Ovary (tissue), 9 donors: ENCODE data around the gene NR1H2. TPM values are rescaled to one million over a fixed set of nuclear protein-coding genes. Genes with fewer than 3 reads are reported as not detected.

Experiments
- DNase-seq, 5 donors: peaks; one replicate each; pipeline ENCODE4 v3.0.0-alpha.2; 2019 to 2020
- H3K27ac ChIP-seq, 2 donors: fragments of 200-600 bp; one replicate each; pipeline versions ENCODE4 v1.5.1 to v1.8.0; 2019 to 2022
- H3K27me3 ChIP-seq: fragments of 200-600 bp; one replicate; pipeline ENCODE4 v1.8.0; 2022
- H3K36me3 ChIP-seq: fragments of 200-600 bp; sonication (generic); one replicate; pipeline ENCODE4 v1.5.1; 2019
- H3K4me1 ChIP-seq: one replicate; pipeline ENCODE4 v1.8.1; 2013; ENCODE audit warnings: mild to moderate bottlenecking, moderate library complexity; ENCODE audit not compliant: insufficient read depth
- H3K4me3 ChIP-seq: fragments of 200-600 bp; sonication (generic); one replicate; pipeline ENCODE4 v1.5.1; 2017
- H3K9me3 ChIP-seq, 2 donors: fragments of 200-600 bp in 1 of 2; sonication (generic) in 1 of 2; one replicate each; pipeline versions ENCODE4 v1.5.1 to v1.8.1; 2013 to 2019; ENCODE audit warnings: mild to moderate bottlenecking in 1 of 2, moderate library complexity in 1 of 2
- CTCF ChIP-seq, 3 donors: fragments of 450-650 bp in 2 of 3; fragments of 200-600 bp in 1 of 3; IDR thresholded peaks; one replicate each; pipeline versions ENCODE4 v1.5.1 to v1.8.0; 2016 to 2022; ENCODE audit warnings: antibody characterized with exemption in 3 of 3, mild to moderate bottlenecking in 1 of 3
- EP300 ChIP-seq: sonication (generic); formaldehyde crosslinking; IDR thresholded peaks from one replicate; pipeline ENCODE4 v1.6.1; 2017; ENCODE audit warnings: antibody characterized with exemption
- POLR2A ChIP-seq: fragments of 450-650 bp; IDR thresholded peaks from one replicate; pipeline ENCODE4 v1.6.1; 2017; ENCODE audit warnings: antibody characterized with exemption, mild to moderate bottlenecking, moderate library complexity
- WGBS, 3 donors: extraction: QIAGEN DNeasy Blood & Tissue Kit in 1 of 3; methylation state at CpG; one replicate each; pipeline versions ENCODE4 v1.1.5 to v1.1.7; 2013 to 2017; 5-methylcytosine and 5-hydroxymethylcytosine counted together
- intact Hi-C, 4 donors: fragments of 100-400 bp; cut with DNase I; formaldehyde crosslinking; loops; one replicate each; pipeline versions ENCODE4 v1.11.0 to v1.15.1; 2022 to 2023
- polyA plus RNA-seq, 2 donors: library from polyadenylated mRNA; stranded (reverse); fragments of 200-250 nt in 1 of 2; fragments of 350-450 nt in 1 of 2; fragmentation: Illumina TruSeq in 1 of 2; extraction: RNeasy Lipid Tissue Mini Kit (QIAGEN cat#74804) in 1 of 2; gene quantifications; one replicate each; pipeline ENCODE4 v1.2.3, GENCODE V29; 2013 to 2014
- total RNA-seq, 7 donors: library from RNA; depleted of rRNA in 2 of 7; stranded (reverse); fragments of >200 nt in 2 of 7; fragmentation: NEBNext Ultra II Directional in 3 of 7; extraction: Animal tissue kit (Norgen Biotek cat#: 25700) in 3 of 7; gene quantifications; one replicate each; pipeline versions ENCODE4 v1.1.0 to v1.2.4, GENCODE V29; 2016 to 2023
- donor health status: DM: no; HTN: no; CAD: no; lungs with moderate emphysema.
- donor health status: DM: no; HTN: no; CAD: no.
- donor health status: Bipolar disorder and iron deficiency.
- donor health status: DM: yes; HTN: yes; CAD: no.
- donor health status: DM: no; HTN: no; CAD: no.
- donor health status: DM: yes; HTN: yes; CAD: no.

The NR1H2 gene
- total and polyA plus RNA-seq, 9 donors = 11.5 to 84.2 (median 62.3) TPM

- 86 to 94% (median 92%) methylated on average over 19 of the region's 19 CpGs for WGBS, 3 donors
- no peak for TF ChIP-seq EP300
- TF ChIP-seq POLR2A = no peak
- no peak for TF ChIP-seq CTCF (IDR thresholded peaks at IDR 0.05)
- no peaks in the 10 kb centered on the region for H3K27me3 ChIP-seq
- DNase-seq = no peak
- no peaks in the 10 kb centered on the region for H3K4me1 ChIP-seq
- no peak overlapping the region for H3K27ac ChIP-seq
- H3K36me3 ChIP-seq = no peaks in the 10 kb centered on the region
- H3K9me3 ChIP-seq = no peaks in the 10 kb centered on the region
- intact Hi-C loops = no loop called here
- no peak overlapping the region for H3K4me3 ChIP-seq
These were observed 30.6 kb downstream of the NR1H2 start for GRCh38 chr19:50406829-50407228.

- Histone ChIP-seq H3K27me3 (no peaks in the 10 kb centered on the region), H3K9me3 (no peaks in the 10 kb centered on the region), H3K4me3 (no peak overlapping the region), H3K36me3 (no peaks in the 10 kb centered on the region), H3K27ac (no peak overlapping the region), H3K4me1 (no peaks in the 10 kb centered on the region)
- WGBS, 3 donors = 86 to 95% (median 88%) methylated on average over 16 to 17 of the region's 17 CpGs
- intact Hi-C loops = no loop called here
- DNase-seq = no peak
- no peak for TF ChIP-seq EP300
- TF ChIP-seq POLR2A = no peak
- no peak for TF ChIP-seq CTCF (IDR thresholded peaks at IDR 0.05)
These were observed 33.1 kb downstream of the NR1H2 start for GRCh38 chr19:50409347-50409746.

DNA sequence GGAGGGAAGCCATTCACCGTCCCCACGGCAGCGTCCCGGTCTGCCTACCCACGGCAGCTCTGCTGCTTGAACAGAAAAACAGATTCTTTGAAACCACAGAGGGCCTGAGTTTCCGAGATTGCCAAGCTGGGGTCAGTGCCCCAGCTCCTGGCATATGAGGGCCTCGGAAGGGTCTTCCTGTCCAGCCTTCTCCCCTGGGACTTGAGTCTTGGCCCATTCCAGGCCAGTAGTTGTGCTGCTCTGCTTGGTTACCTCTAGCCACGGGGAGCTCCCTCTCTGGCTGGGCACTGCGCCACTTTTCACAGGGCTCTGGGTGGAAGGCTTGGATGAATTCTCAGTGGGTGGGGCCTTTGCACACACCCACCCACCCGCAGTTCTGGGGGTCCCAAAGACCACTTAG lies 33.9 kb downstream of the NR1H2 start:
- peaks cover 2% of the 10 kb centered on the region for H3K4me1 ChIP-seq
- H3K27ac ChIP-seq = no peak overlapping the region
- no peak overlapping the region for H3K4me3 ChIP-seq
- no peak for DNase-seq
- no peaks in the 10 kb centered on the region for H3K36me3 ChIP-seq
- WGBS, 3 donors = 78 to 87% (median 83%) methylated on average over 10 of the region's 10 CpGs
- intact Hi-C loops = loop anchor here in 2 of 4 donors (10.0 kb wide), 2 partner anchors 45 to 265 kb away; partner anchors contain the start of gene NAPSA (in 1 of the 2)
- no peaks in the 10 kb centered on the region for H3K27me3 ChIP-seq
- H3K9me3 ChIP-seq = no peaks in the 10 kb centered on the region
- no peak for TF ChIP-seq POLR2A
- TF ChIP-seq CTCF (IDR thresholded peaks at IDR 0.05) = no peak
- no peak for TF ChIP-seq EP300

GRCh38 chr19:50412419-50412818 lies 36.2 kb downstream of the NR1H2 start:
- H3K27me3 ChIP-seq = no peaks in the 10 kb centered on the region
- intact Hi-C loops = loop anchor here in 2 of 4 donors (10.0 kb wide), 2 partner anchors 48 to 268 kb away; partner anchors contain the start of gene NAPSA (in 1 of the 2)
- no peak for DNase-seq
- H3K4me3 ChIP-seq = no peak overlapping the region
- no peaks in the 10 kb centered on the region for H3K9me3 ChIP-seq
- H3K4me1 ChIP-seq = peaks cover 2% of the 10 kb centered on the region
- no peak overlapping the region for H3K27ac ChIP-seq
- 96 to 98% (median 98%) methylated on average over 2 of the region's 2 CpGs for WGBS, 3 donors
- H3K36me3 ChIP-seq = no peaks in the 10 kb centered on the region
- TF ChIP-seq POLR2A = no peak
- no peak for TF ChIP-seq EP300
- TF ChIP-seq CTCF (IDR thresholded peaks at IDR 0.05) = no peak
